IPS-11a (cell line): ENCODE measurements around the gene HIC2.
"Not testable (repeated sequence)": the region's sequence is repeated elsewhere in the genome, so short reads cannot be mapped to it uniquely, and the experiment has no call there.

Experiments used
- H3K4me3 ChIP-seq: one replicate; pipeline ENCODE4 v1.5.1; 2013; ENCODE audit warnings: low read depth, low read length, control low read depth

Gene HIC2

DNA sequence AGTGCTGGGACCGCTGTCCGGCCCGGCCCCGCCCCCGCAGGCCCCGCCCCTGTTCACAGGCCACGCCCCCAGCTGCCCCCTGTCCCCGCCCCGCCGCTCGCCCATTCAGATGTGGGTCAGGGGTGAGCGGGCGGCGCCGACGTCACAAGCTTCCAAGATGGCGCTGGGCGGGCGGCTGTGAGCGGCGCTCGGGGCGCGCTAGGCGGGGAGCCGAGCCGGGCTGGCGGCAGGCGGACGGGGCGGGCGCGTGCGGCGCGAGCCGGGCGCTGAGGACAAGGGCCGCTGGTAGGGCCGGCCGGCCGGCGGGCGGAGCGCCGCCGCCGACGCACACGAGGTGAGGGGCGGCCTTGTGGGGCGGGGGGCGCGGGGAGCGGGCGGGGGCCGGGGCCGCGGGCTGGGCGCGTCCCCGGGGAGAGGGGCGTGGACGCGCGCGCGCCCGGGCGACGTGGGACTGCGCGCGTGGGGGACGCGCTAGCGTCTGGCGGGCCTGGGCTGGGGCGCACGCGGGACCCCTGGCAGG is at the start of gene HIC2:
TSS of gene HIC2 (plus strand) at position 145 of the 520 bp plus-strand sequence. CDS start 25,461 bp downstream, outside the sequence.
- H3K4me3 ChIP-seq, result not testable (repeated sequence)

DNA sequence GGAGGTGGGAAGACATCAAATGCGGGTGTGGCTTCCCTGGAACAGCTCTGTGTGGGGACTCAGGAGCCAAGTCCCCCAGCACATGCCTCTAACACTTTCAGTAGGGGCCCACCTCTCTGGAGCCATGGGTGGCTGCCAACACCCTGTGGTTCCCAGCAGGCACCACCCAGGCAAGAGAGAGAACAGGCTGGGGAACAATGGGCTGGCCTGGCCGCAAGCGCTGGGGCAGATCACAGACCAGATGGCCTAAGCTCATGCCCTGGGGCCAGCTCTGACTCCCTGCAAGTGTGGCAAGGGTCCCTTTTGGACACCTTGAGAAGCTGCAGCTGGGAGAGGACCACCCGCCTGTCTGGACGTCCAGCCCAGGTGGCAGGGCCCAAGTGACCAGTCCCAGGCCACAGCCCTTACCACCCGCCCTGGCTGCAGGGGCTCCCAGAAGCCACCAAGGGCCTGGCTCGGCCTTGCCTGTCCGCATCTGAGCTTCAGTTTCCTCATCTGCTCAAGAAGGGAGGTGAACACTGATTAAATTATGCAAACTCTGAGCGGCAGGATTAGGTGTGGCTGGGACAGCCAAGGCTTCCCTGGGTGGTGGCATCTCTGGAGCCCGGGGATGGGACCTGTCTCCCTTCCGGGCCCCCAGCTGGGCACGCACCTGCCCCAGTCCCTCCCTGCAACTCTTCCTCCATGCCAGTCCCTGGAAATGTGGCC is 48.4 kb upstream of the HIC2 start:
- H3K4me3 ChIP-seq, result not testable (repeated sequence)

GRCh38 chr22:21375880-21376279 is 41.3 kb upstream of the HIC2 start:
- H3K4me3 ChIP-seq, result not testable (repeated sequence)

GRCh38 chr22:21383701-21384467 is 33.3 kb upstream of the HIC2 start, which contains the start of gene RIMBP3B:
Gene RIMBP3B (plus strand): TSS chr22:21383751. CDS start chr22:21383859, 108 bp downstream.
- not testable (repeated sequence) for H3K4me3 ChIP-seq

GRCh38 chr22:21384468-21385357 is 32.5 kb upstream of the HIC2 start:
- not testable (repeated sequence) for H3K4me3 ChIP-seq

DNA sequence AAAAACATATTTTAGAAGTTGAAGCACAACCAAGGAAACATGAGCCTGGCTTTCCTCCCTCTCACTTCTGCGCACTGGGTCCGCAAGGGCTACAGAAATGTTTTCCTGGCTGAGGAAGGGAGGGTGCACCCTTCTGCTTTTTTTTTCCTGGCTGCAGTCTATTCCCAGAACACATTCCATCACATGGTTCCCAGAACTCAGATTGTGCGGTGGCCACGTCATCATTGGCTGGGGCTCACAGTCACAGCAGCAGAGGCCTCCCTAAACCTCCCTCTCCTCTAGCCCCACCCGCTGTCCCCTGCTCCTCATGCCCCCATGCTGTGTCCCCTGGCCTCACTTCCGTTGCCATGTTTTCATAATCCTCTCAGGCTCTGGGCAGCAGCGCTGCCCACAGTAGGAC is 27.7 kb upstream of the HIC2 start:
- H3K4me3 ChIP-seq, result not testable (repeated sequence)

- H3K4me3 ChIP-seq, result not testable (repeated sequence)
Measured at GRCh38 chr22:21390013-21390412, 27.2 kb upstream of the HIC2 start.

GRCh38 chr22:21394613-21395012 is 22.6 kb upstream of the HIC2 start:
- H3K4me3 ChIP-seq, result not testable (repeated sequence)

DNA sequence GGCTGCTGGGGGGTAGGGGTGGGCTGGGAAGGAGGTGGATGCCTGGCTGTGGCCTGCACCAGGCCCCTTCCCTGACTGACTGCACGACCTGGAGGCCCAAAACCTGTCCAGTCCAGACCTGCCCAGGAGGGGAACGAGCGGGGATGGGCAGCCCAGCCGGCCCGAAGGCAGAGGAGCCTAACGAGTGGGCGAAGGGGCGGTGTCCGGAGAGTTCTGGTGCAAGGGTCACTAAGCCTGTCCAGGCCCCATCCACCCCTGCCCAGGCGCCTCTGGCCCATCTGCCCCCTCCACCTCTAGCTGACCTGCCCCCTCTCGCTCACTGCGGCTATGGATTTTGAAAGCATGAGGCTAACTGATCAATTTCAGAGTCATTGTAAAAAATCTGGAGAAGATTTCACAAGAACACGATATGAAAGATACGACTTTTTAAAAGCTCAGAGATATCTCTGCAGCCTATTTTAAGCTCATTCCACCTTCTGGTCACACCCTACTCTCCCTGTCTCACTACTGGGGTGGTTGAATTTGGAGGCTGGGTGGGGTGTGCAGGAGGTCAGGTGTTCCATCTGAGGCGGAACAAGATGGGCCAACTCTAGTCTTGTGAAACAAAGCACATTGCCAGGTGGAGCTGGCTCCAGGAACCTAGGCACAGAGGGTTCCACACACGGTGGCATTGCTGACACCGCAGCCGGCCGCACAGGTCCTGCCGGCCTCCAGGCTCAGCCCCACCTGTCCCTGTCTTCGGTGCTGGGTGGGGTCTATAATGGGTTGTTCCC is 15.8 kb upstream of the HIC2 start:
- H3K4me3 ChIP-seq, result not testable (repeated sequence)

DNA sequence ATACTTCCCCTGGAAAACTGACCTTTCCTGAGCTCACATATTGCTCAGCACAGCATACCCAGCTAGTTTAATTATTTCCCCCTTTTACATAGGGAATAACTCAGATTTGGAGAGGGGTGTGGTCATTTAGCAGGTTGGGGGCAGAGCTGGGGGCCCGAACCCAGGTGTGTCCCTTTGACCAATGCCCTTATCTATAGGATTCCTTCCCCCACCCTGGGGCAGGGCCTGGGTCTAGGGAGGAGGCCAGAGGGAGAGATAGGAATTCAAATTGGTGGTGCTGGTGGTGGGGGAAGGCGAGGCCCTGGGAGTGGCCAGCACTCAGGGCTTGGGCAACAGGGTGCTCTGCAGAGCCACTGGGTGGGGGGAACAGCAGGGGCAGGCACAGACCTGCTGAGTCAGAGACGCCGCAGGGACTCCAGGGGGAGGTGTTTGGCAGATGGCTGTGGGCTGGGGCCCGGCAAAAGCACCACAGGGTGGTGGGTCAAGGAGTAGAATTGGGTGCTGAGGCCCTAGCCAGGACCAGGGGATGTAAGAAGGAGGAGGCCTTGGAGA is 14.3 kb upstream of the HIC2 start:
- not testable (repeated sequence) for H3K4me3 ChIP-seq

GRCh38 chr22:21407139-21407538 is 10.0 kb upstream of the HIC2 start:
- not testable (repeated sequence) for H3K4me3 ChIP-seq

- H3K4me3 ChIP-seq, result not testable (repeated sequence)
Measured at GRCh38 chr22:21407792-21408191, 9.4 kb upstream of the HIC2 start.

DNA sequence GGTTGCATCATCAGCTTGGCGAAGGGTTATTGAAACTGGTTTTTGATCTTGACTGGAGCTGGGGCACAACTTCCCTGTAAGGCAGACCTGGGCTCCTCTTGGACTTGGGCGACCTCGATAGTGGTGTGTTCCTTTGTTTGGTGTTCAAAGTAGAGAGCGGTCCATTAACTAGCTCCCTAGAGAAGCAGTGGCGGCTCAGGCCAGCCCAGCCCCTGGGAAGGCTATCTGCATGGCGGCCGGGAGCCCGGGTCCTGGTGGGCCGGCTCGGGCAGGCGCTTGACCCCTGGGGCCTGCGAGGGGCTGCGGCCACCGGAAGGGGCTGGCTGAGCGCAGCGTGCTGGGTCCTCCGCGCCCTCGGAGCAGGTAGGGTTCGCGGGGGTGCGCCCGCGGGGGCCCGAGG is 796 bp upstream of the HIC2 start:
- not testable (repeated sequence) for H3K4me3 ChIP-seq

GRCh38 chr22:21417853-21418252 is 682 bp downstream of the HIC2 start:
- H3K4me3 ChIP-seq, result not testable (repeated sequence)

DNA sequence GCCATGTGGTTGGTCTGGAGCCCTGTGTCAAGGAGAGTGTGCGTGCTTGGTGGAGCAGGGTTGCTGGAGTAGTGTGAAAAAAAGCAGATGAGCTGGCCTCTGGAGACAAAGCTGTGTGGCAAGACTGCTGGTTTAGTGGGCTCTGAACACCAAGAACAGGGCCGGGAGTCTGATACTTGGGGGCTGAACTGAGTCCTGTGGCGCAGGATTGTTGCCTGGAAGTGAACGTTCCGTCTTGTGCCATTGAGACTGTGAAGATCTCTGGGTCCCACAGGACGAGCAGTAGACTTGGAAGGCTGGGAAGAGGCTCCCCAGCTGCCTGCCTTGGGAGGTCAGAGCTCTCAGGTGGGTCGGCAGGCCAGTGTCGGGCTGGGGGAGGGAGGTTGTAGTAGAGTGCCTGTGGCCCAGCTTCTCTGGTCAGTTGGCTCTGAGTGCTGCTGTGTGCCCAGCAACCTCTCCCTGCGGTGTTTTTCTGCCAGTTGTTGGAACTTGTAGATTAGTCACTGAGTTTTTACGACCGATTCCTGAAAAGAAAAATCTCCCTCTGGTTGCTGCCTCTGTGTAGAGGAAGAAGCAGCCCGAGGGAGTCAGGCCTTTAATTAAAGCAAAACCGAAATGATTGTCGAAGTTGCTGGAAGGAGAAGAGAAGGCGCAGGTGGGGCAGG is 1.9 kb downstream of the HIC2 start:
- H3K4me3 ChIP-seq, result not testable (repeated sequence)

DNA sequence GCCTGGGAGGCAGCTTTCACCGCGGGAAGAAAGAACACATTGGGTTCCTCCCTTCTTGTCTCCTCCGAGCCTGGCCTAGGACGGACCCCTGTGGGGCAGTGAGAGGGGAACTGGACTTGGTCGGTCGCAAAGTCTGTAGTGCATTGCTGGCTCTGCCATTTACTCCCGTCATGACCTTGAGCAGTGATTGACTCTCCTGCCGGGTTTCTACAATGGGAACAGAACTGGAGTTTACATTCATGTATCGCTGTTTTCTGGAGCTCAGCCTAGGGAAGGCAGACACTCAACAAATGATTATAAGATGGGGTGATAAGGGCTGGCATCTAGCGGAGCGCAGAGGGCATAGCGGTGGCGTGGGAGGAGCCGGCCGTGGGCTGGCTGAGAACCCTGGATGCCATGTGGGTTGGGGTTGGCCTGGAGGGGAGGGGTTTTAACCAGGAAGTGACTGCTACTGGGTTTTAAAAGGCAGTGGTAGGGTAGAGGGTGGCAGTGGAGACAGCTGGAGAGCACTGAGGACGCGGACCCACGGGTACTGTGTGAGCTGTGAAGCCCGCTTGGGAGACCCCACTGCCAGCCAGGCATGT is 3.1 kb downstream of the HIC2 start:
- H3K4me3 ChIP-seq, result not testable (repeated sequence)

DNA sequence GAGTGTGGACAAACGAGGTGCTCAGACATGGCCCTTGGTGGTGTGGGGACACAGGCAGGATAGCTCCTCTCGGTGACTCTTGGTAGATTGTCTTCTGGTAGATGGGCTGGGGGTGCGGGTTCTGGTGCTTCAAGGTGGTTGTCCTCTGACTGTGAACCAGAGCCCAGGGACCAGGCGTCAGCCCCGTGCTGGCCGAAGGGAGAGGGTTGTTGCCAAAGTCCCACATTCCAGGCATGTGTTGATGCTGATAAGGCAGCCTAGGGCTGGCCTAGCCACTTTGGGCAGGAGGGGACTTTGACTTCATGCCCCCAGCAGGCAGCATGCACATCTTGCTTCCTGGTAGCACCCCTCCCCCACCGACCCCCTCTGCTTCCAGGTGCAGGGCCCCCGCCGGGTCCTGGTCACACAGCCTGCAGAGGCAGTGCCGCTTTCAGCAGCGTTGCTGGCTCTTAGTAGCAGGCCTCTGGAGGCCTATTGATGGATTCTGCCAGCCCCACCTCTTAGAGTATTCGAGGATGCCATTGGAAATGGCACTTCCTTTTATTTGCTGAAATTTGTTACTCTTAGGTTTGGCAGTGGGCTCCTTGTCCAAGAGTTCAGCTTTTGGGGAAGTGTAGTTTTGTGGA is 7.0 kb downstream of the HIC2 start:
- not testable (repeated sequence) for H3K4me3 ChIP-seq

DNA sequence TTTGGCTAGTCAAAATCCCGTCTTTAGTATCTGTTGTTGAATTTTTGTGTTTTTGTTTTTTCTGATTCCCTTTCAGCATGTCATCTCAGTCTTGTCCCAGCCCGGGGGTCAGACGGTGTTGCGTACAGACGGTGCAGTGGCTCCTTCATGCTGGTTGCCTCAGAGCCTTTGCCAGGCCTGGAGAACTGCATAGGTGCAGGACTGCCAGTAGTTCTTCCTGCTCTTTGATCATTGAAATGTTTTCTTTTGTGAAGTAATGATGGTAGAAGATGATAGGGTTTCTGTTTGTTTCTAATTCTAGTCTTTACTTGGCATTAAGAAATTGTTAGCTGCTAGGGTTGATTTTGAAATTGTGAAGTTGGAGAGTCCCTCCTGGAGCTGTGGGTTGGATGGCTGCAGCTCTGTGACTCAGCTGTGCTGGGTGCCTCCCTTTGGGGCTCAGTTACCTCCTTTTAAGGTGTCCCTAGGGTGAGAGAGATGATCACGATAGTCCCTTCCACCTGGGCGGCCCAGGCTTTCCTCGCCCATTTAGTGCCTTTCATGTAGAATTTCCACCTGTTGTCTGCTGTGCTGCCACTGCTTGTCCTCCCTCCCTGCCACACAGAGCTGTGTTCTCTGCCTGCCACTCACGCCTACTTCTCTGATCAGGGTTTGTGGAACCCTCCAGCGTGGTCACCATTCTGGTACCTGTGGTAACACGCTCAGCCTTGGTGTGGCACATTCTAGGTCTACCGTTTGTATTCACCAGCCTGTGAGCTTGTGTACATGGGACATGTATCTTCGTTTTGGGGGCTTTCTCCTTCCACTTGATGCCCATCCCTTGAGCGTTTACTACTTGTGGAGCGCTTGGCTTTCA is 17.4 kb downstream of the HIC2 start:
- not testable (repeated sequence) for H3K4me3 ChIP-seq
